Fibroblast of pulmonary artery (primary cell): Measurements from ENCODE around the gene AIM2.
"Not testable (repeated sequence)": the region's sequence is repeated elsewhere in the genome, so short reads cannot be mapped to it uniquely, and the experiment has no call there.

Source experiments
- DNase-seq: peaks from one replicate; pipeline ENCODE4 v3.0.0-alpha.2; 2010; ENCODE audit warnings: low read depth
- H3K4me3 ChIP-seq: replicated peaks from 2 replicates; pipeline ENCODE4 v1.5.1; 2011; ENCODE audit warnings: low read depth, mild to moderate bottlenecking, control low read depth, low read length, moderate library complexity
- TF ChIP-seq, protein P1 (sequence below): IDR thresholded peaks from 2 replicates; pipeline ENCODE4 v1.5.1; 2011; ENCODE audit warnings: mild to moderate bottlenecking, control low read depth, low read length, inconsistent platforms; ENCODE audit errors: missing control alignments

Gene AIM2

DNA sequence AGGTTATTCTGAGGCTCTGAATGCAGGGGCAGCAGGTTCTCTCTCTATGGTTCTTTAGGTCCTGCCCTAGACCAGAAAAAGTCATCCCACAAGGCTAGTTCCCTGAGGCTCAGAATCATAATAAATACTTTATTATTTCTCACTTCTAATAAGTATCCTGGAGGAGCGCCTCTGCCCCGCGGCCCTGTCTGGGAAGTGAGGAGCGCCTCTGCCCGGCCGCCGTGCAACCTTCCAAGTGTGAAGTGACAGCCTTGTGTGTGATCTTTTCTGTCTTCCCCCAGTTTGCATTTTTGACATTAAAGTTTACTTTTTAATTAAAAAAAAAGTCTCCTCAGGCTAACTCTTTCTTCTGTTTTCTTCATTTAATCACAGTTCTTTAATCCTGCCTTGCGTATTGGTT lies 11.5 kb downstream of the AIM2 start:
- TF ChIP-seq, protein P1, sequence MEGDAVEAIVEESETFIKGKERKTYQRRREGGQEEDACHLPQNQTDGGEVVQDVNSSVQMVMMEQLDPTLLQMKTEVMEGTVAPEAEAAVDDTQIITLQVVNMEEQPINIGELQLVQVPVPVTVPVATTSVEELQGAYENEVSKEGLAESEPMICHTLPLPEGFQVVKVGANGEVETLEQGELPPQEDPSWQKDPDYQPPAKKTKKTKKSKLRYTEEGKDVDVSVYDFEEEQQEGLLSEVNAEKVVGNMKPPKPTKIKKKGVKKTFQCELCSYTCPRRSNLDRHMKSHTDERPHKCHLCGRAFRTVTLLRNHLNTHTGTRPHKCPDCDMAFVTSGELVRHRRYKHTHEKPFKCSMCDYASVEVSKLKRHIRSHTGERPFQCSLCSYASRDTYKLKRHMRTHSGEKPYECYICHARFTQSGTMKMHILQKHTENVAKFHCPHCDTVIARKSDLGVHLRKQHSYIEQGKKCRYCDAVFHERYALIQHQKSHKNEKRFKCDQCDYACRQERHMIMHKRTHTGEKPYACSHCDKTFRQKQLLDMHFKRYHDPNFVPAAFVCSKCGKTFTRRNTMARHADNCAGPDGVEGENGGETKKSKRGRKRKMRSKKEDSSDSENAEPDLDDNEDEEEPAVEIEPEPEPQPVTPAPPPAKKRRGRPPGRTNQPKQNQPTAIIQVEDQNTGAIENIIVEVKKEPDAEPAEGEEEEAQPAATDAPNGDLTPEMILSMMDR, result no peak
- no peak overlapping the region for H3K4me3 ChIP-seq
- DNase-seq, result no peak

GRCh38 chr1:159058751-159059150 lies 17.8 kb downstream of the AIM2 start:
- H3K4me3 ChIP-seq, result no peak overlapping the region
- DNase-seq, result no peak
- TF ChIP-seq, protein P1, result no peak

- TF ChIP-seq, protein P1, result peak; percentile 8
- no peak overlapping the region for H3K4me3 ChIP-seq
- DNase-seq, result peak; percentile 13
Measured at GRCh38 chr1:159056069-159056698, 20.4 kb downstream of the AIM2 start.

DNA sequence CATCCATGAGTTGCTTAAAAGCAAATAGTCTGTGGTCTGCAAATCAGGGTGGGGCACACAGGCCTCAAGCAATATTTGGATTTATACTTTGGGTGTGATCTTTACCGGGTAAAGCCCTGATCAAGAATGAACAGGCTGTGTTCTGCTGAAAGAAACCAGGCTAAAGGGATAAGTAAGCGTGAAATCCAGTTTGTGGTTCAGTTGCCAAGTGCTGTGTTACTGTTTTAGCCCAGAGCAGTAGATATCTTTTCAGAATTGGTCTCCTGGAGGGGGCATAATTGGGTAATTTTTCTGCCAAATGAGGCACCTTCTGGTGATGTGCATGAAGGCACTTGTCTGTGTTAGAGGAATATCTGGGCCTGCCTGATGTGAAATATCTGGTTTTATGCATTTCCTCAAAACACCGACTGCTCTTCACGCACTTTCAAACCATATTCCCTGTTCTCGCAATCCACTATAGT lies 21.4 kb downstream of the AIM2 start:
- H3K4me3 ChIP-seq, result no peak overlapping the region
- DNase-seq, result no peak
- TF ChIP-seq, protein P1, result no peak

- TF ChIP-seq, protein P1, result no peak
- no peak for DNase-seq
- H3K4me3 ChIP-seq, result no peak overlapping the region
Measured at GRCh38 chr1:159054427-159054826, 22.1 kb downstream of the AIM2 start.

- H3K4me3 ChIP-seq, result no peak overlapping the region
- no peak for DNase-seq
- TF ChIP-seq, protein P1, result no peak
Measured at GRCh38 chr1:159051436-159051835, 25.1 kb downstream of the AIM2 start.

- not testable (repeated sequence) for H3K4me3 ChIP-seq, DNase-seq
Measured at GRCh38 chr1:159046486-159046885, 30.1 kb downstream of the AIM2 start.
